Thyroid gland (tissue), 4 donors: ENCODE measurements around the gene APMAP. TPM values are rescaled to one million over a fixed set of nuclear protein-coding genes. Genes with fewer than 3 reads are reported as not detected.
A peak's percentile ranks its signal among the peaks of the same experiment; 100 is the strongest.

Experiments used
- DNase-seq, 2 donors: peaks; one replicate each; pipeline ENCODE4 v3.0.0-alpha.2; 2019
- H3K27ac ChIP-seq, 3 donors: fragments of 200-600 bp; sonication (generic); 1 replicate in 2 of 3; 2 replicates in 1 of 3; pipeline ENCODE4 v1.5.1; 2016 to 2019; ENCODE audit warnings: mild to moderate bottlenecking in 1 of 3, moderate library complexity in 1 of 3
- H3K27me3 ChIP-seq: fragments of 200-600 bp; sonication (generic); one replicate; pipeline ENCODE4 v1.5.1; 2019
- H3K36me3 ChIP-seq, 2 donors: fragments of 200-600 bp; sonication (generic); one replicate each; pipeline ENCODE4 v1.5.1; 2016 to 2019
- H3K4me1 ChIP-seq, 2 donors: fragments of 200-600 bp; sonication (generic); one replicate each; pipeline ENCODE4 v1.5.1; 2017 to 2019
- H3K4me3 ChIP-seq, 3 donors: fragments of 200-600 bp; sonication (generic); replicated peaks in 1 of 3; 1 replicate in 2 of 3; 2 replicates in 1 of 3; pipeline ENCODE4 v1.5.1; 2016; ENCODE audit warnings: mild to moderate bottlenecking in 1 of 3
- H3K9me3 ChIP-seq: fragments of 200-600 bp; sonication (generic); one replicate; pipeline ENCODE4 v1.5.1; 2017
- POLR2A ChIP-seq, 2 donors: fragments of 450-650 bp; IDR thresholded peaks; one replicate each; pipeline ENCODE4 v1.6.1; 2017; ENCODE audit warnings: antibody characterized with exemption in 2 of 2, mild to moderate bottlenecking in 2 of 2, moderate library complexity in 1 of 2
- WGBS, 2 donors: methylation state at CpG; one replicate each; pipeline ENCODE4 v1.1.5; 2017; 5-methylcytosine and 5-hydroxymethylcytosine counted together
- intact Hi-C: fragments of 100-400 bp; cut with DNase I; formaldehyde crosslinking; loops from one replicate; pipeline ENCODE4 v1.15.1; 2023
- total RNA-seq, 4 donors: library from RNA; depleted of rRNA; stranded (reverse); fragments of >200 nt; gene quantifications; one replicate each; pipeline ENCODE4 v1.2.3, GENCODE V29; 2016
- TF ChIP-seq, protein P1 (sequence below), 6 experiments: fragments of 200-600 bp in 3 of 6; fragments of 450-650 bp in 3 of 6; sonication (generic) in 3 of 6; IDR thresholded peaks; one replicate each; pipeline ENCODE4 v1.5.1; 2016 to 2019; ENCODE audit warnings: antibody characterized with exemption in 6 of 6, mild to moderate bottlenecking in 2 of 6, inconsistent platforms in 1 of 6, moderate library complexity in 1 of 6

APMAP gene
- total RNA-seq, 4 donors from 2014 or later, result 171 to 205 (median 186) TPM

GRCh38 chr20:24994186-24994465 is 1.6 kb upstream of the APMAP start:
- H3K9me3 ChIP-seq, result no peaks in the 10 kb centered on the region
- H3K27me3 ChIP-seq, result no peaks in the 10 kb centered on the region
- DNase-seq, result no peak
- no peak overlapping the region for H3K4me3 ChIP-seq
- peak overlapping the region; percentile 16 to 95 (median 88) for H3K27ac ChIP-seq
- H3K36me3 ChIP-seq, result no peaks in the 10 kb centered on the region
- intact Hi-C loops, result loop anchor here (2.0 to 5.0 kb wide), 2 partner anchors 185 to 403 kb away; no protein-coding TSS in a partner anchor
- TF ChIP-seq, protein P1, sequence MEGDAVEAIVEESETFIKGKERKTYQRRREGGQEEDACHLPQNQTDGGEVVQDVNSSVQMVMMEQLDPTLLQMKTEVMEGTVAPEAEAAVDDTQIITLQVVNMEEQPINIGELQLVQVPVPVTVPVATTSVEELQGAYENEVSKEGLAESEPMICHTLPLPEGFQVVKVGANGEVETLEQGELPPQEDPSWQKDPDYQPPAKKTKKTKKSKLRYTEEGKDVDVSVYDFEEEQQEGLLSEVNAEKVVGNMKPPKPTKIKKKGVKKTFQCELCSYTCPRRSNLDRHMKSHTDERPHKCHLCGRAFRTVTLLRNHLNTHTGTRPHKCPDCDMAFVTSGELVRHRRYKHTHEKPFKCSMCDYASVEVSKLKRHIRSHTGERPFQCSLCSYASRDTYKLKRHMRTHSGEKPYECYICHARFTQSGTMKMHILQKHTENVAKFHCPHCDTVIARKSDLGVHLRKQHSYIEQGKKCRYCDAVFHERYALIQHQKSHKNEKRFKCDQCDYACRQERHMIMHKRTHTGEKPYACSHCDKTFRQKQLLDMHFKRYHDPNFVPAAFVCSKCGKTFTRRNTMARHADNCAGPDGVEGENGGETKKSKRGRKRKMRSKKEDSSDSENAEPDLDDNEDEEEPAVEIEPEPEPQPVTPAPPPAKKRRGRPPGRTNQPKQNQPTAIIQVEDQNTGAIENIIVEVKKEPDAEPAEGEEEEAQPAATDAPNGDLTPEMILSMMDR (IDR thresholded peaks at IDR 0.05), result no peak
- no peak for TF ChIP-seq POLR2A (IDR thresholded peaks at IDR 0.05)
- WGBS, 2 donors, result 79 to 88% methylated on average over 1 of the region's 1 CpG
- peaks cover 45 to 56% of the 10 kb centered on the region in 2 donors for H3K4me1 ChIP-seq

DNA sequence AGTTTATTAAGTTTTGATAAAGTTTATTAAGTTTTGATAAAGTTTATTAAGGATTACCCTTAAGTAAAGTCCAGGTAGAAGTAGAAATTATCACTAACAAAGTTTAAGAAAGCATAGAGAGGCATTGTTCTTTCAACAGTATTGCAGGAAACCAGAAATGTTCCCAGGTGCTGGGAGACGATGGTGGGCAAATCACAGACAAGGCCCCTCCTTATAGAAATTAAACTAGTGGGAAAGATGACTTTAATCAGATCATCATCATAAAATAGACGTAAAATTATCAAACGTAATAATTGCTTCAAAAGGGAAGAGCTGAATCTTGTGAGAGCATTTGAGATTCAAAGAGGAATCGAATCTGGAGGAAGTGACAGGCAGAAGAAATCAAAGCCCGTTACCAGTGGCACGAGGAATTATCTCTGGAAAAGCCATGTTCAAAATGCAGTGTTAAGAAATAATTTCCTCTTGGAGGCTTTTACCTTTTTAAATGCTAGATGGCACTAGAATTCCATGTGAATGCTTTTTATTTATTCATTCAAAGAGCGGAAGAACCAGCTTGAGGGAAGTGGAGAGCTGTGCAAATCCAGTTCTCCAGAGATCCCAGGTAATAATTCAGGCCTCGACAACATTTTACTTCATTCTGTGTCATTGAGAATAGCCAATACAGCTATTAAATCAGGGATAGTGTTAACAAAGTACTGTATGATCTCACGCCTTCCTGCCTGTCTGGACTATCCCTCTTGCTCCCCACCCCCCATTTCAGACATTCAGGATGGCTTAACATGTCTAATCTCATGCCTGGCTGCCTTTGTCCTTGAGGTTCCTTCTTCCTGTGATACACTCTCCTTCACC is 1.0 kb upstream of the APMAP start:
- Histone ChIP-seq H3K27me3 (no peaks in the 10 kb centered on the region), H3K36me3 (no peaks in the 10 kb centered on the region), H3K4me3 (peak overlapping the region in 1 of 3 donors; percentile 71), H3K9me3 (no peaks in the 10 kb centered on the region), H3K27ac (peak overlapping the region; percentile 82 to 95 (median 88)), H3K4me1 (peaks cover 45 to 51% of the 10 kb centered on the region in 2 donors)
- 31 to 48% methylated on average over 9 of the region's 9 CpGs for WGBS, 2 donors
- TF ChIP-seq, protein P1 (IDR thresholded peaks at IDR 0.05), result peak in 5 of 6 experiments; percentile 35 to 68 (median 53)
- peak in 1 of 2 donors; percentile 2 for TF ChIP-seq POLR2A (IDR thresholded peaks at IDR 0.05)
- DNase-seq, result no peak
- intact Hi-C loops, result loop anchor here (2.0 to 5.0 kb wide), 2 partner anchors 185 to 404 kb away; no protein-coding TSS in a partner anchor

DNA sequence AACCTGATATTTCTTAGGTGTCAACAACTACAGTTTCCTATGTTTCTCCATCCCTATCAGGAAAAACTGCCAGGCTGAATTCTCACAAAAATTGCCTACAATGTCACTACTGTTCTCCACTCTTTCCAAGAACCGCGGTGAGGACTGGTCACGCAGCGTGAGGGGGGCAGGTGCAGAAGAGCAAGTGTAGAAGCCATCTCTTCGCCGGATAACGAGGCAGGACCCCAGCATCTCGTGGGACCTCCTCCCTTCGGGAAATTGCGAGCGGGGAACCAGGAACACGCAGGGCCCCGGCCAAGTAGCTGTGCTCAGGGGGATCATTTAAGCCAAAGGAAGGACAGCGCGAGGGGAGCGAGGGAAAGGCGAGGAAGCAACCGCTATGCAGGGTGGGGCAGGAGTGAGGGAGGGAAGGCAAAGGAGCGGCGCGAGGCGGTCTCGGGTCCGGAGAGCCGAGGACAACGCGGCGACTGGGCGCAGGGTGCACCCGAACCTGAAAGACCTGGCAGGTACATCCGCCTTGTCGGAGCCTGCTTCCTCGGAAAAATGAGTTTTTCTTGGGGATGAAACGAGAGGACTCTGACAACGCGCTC is 559 bp downstream of the APMAP start:
- DNase-seq, result no peak
- WGBS, 2 donors, result 0 to 1% methylated on average over 28 to 36 of the region's 36 CpGs
- peak overlapping the region; percentile 49 to 91 (median 71) for H3K4me3 ChIP-seq
- H3K9me3 ChIP-seq, result no peaks in the 10 kb centered on the region
- H3K4me1 ChIP-seq, result peaks cover 58 to 59% of the 10 kb centered on the region in 2 donors
- peak overlapping the region; percentile 82 to 95 (median 88) for H3K27ac ChIP-seq
- no peaks in the 10 kb centered on the region for H3K27me3 ChIP-seq
- intact Hi-C loops, result loop anchor here (5.0 kb wide), 1 partner anchor 405 kb away; no protein-coding TSS in a partner anchor
- H3K36me3 ChIP-seq, result no peaks in the 10 kb centered on the region
- TF ChIP-seq, protein P1 (IDR thresholded peaks at IDR 0.05), result no peak
- no peak for TF ChIP-seq POLR2A (IDR thresholded peaks at IDR 0.05)

- no peaks in the 10 kb centered on the region for H3K27me3 ChIP-seq
- no peaks in the 10 kb centered on the region for H3K36me3 ChIP-seq
- 81 to 89% methylated on average over 2 of the region's 2 CpGs for whole genome bisulfite sequencing, 2 donors
- H3K4me1 ChIP-seq, result peaks cover 62 to 63% of the 10 kb centered on the region in 2 donors
- no peak for DNase-seq
- peak overlapping the region in 1 of 3 donors; percentile 71 for H3K4me3 ChIP-seq
- TF ChIP-seq POLR2A (IDR thresholded peaks at IDR 0.05), result no peak
- TF ChIP-seq, protein P1 (IDR thresholded peaks at IDR 0.05), result no peak
- H3K27ac ChIP-seq, result peak overlapping the region in 1 of 3 donors; percentile 20
- H3K9me3 ChIP-seq, result no peaks in the 10 kb centered on the region
- intact Hi-C loops, result loop anchor here (5.0 kb wide), 1 partner anchor 406 kb away; no protein-coding TSS in a partner anchor
Measured at GRCh38 chr20:24990810-24991252, 1.7 kb downstream of the APMAP start.
